ENCODE results near the gene SNCAIP.

Gene SNCAIP

GRCh38 chr5:122356855-122357254 is 44.8 kb downstream of the SNCAIP start:
- no peak for DNase-seq (ENCODE audit: extremely low read depth, low read depth)
- TF ChIP-seq CTCF (IDR thresholded peaks at IDR 0.05; ENCODE audit: low read depth, low read length): no peak

GRCh38 chr5:122358372-122358979 is 46.4 kb downstream of the SNCAIP start:
- DNase-seq (ENCODE audit: extremely low read depth, low read depth): no peak
- TF ChIP-seq CTCF (IDR thresholded peaks at IDR 0.05; ENCODE audit: low read depth, low read length): no peak

- TF ChIP-seq CTCF (IDR thresholded peaks at IDR 0.05; ENCODE audit: low read depth, low read length): no peak
- DNase-seq (ENCODE audit: extremely low read depth, low read depth): no peak
These were observed 50.3 kb downstream of the SNCAIP start for GRCh38 chr5:122362361-122362760.

- no peak for TF ChIP-seq CTCF (IDR thresholded peaks at IDR 0.05; ENCODE audit: low read depth, low read length)
- no peak for DNase-seq (ENCODE audit: extremely low read depth, low read depth)
These were observed 51.6 kb downstream of the SNCAIP start for GRCh38 chr5:122363623-122364022.

GRCh38 chr5:122366501-122366900 is 54.5 kb downstream of the SNCAIP start:
- no peak for TF ChIP-seq CTCF (IDR thresholded peaks at IDR 0.05; ENCODE audit: low read depth, low read length)
- DNase-seq (ENCODE audit: extremely low read depth, low read depth): no peak

- no peak for DNase-seq (ENCODE audit: extremely low read depth, low read depth)
- no peak for TF ChIP-seq CTCF (IDR thresholded peaks at IDR 0.05; ENCODE audit: low read depth, low read length)
These were observed 55.4 kb downstream of the SNCAIP start for GRCh38 chr5:122367456-122367855.

GRCh38 chr5:122368510-122369251 is 56.6 kb downstream of the SNCAIP start:
- DNase-seq (ENCODE audit: extremely low read depth, low read depth): no peak
- no peak for TF ChIP-seq CTCF (IDR thresholded peaks at IDR 0.05; ENCODE audit: low read depth, low read length)

Measured in AG09319 (cell line).